HepG2 (cell line): ENCODE data around the gene OOSP3. TPM values are rescaled to one million over a fixed set of nuclear protein-coding genes. Genes with fewer than 3 reads are reported as not detected.

Experiments used
- ATAC-seq: fragments of 200-7000 bp; cut with Tn5 transposase; 3 replicates; pipeline ENCODE4 v1.9.1; 2020; ENCODE audit warnings: mild to moderate bottlenecking, moderate library complexity
- BruUV-seq: library from RNA; stranded (reverse); fragments of 400-500 nt; replicated peaks from 2 replicates; lab custom pipeline; 2021; lab: Mats Ljungman, UMichigan
- CTCF ChIA-PET: fragments of 300-600 bp; formaldehyde crosslinking; extraction: SDS; loops from one replicate; lab custom pipeline; 2021; ENCODE audit warnings: low total read pairs, inconsistent platforms, low intra/inter-chr PET ratio; lab: Yijun Ruan, JAX
- POLR2A ChIA-PET: fragments of 350-600 bp; sonication (Branson Sonifier 250); formaldehyde crosslinking; loops from one replicate; lab custom pipeline; 2020; ENCODE audit warnings: antibody characterized with exemption, inconsistent platforms; lab: Yijun Ruan, JAX
- DNase-seq: peaks from one replicate; pipeline ENCODE4 v3.0.0-alpha.2; 2015; ENCODE audit warnings: low spot score
- FAIRE-seq: peaks from 3 replicates; lab custom pipeline; 2011; peaks lifted over from hg19 to GRCh38; lab: Jason Lieb, UNC
- H2AFZ ChIP-seq: one replicate; pipeline ENCODE4 v1.6.1; 2011; ENCODE audit warnings: low read length, inconsistent platforms
- H3K27ac ChIP-seq: fragments of 300-600 bp; 3 replicates; pipeline ENCODE4 v1.8.0; 2011; ENCODE audit warnings: mixed run types, mild to moderate bottlenecking, mixed read lengths, low read length, inconsistent platforms; ENCODE audit not compliant: insufficient read depth; ENCODE audit errors: extremely low read length
- H3K27me3 ChIP-seq, 2 experiments: fragments of 200-600 bp in 1 of 2; 2 replicates in 1 of 2; 3 replicates in 1 of 2; pipeline versions ENCODE4 v1.6.0 to v1.8.0; 2011; ENCODE audit warnings: low read length in 2 of 2, mild to moderate bottlenecking in 2 of 2, moderate library complexity in 2 of 2, inconsistent platforms in 1 of 2; ENCODE audit not compliant: insufficient read depth in 2 of 2, control insufficient read depth in 1 of 2
- H3K36me3 ChIP-seq, 2 experiments: fragments of 200-600 bp in 1 of 2; replicated peaks in 1 of 2; 2 replicates in 1 of 2; 3 replicates in 1 of 2; pipeline versions ENCODE4 v1.5.1 to v1.8.0; 2011; ENCODE audit warnings: low read length in 2 of 2, inconsistent platforms in 1 of 2; ENCODE audit not compliant: insufficient read depth in 2 of 2, control insufficient read depth in 1 of 2
- H3K4me1 ChIP-seq: 2 replicates; pipeline ENCODE4 v1.5.1; 2012; ENCODE audit warnings: low read length, inconsistent platforms; ENCODE audit not compliant: insufficient read depth
- H3K4me2 ChIP-seq: 2 replicates; pipeline ENCODE4 v1.6.0; 2011; ENCODE audit warnings: low read depth, low read length, inconsistent platforms
- H3K4me3 ChIP-seq, 3 experiments: fragments of 200-600 bp in 1 of 3; sonication (generic), shearing (Covaris generic) in 1 of 3; replicated peaks in 1 of 3; 2 replicates each; pipeline ENCODE4 v1.5.1; 2011 to 2016; ENCODE audit warnings: low read length in 3 of 3, inconsistent platforms in 2 of 3, low read depth in 2 of 3, mild to moderate bottlenecking in 2 of 3, control low read depth in 1 of 3, mixed read lengths in 1 of 3; ENCODE audit not compliant: insufficient read depth in 1 of 3
- H3K79me2 ChIP-seq: one replicate; pipeline ENCODE4 v1.6.1; 2011; ENCODE audit warnings: low read length, inconsistent platforms; ENCODE audit not compliant: insufficient read depth
- H3K9ac ChIP-seq: 2 replicates; pipeline ENCODE4 v1.6.0; 2011; ENCODE audit warnings: mild to moderate bottlenecking, low read depth, low read length, inconsistent platforms; ENCODE audit not compliant: insufficient read depth
- H3K9me3 ChIP-seq: 2 replicates; pipeline ENCODE4 v1.5.1; 2012; ENCODE audit warnings: mild to moderate bottlenecking, low read length
- H4K20me1 ChIP-seq: 2 replicates; pipeline ENCODE4 v1.6.0; 2011; ENCODE audit warnings: inconsistent platforms, mild to moderate bottlenecking, low read length, moderate library complexity; ENCODE audit not compliant: insufficient read depth
- ARNTL ChIP-seq: sonication (generic); formaldehyde crosslinking; IDR thresholded peaks from 2 replicates; pipeline ENCODE4 v1.4.0; 2020; ENCODE audit warnings: mild to moderate bottlenecking, missing genetic modification reagents
- ATF7-NPFF ChIP-seq: sonication (generic); formaldehyde crosslinking; IDR thresholded peaks from 2 replicates; pipeline ENCODE4 v1.8.1; 2023; ENCODE audit warnings: mild to moderate bottlenecking, low read depth, missing genetic modification reagents, moderate library complexity
- FUBP1 ChIP-seq: sonication (generic); formaldehyde crosslinking; IDR thresholded peaks from 2 replicates; pipeline ENCODE4 v1.5.1; 2020; ENCODE audit warnings: missing genetic modification reagents, mild to moderate bottlenecking, borderline replicate concordance
- GTF3A ChIP-seq: sonication (generic); formaldehyde crosslinking; conservative IDR thresholded peaks from 2 replicates; pipeline ENCODE4 v1.4.0; 2020; ENCODE audit warnings: mild to moderate bottlenecking, missing genetic modification reagents
- HDAC1 ChIP-seq: sonication (generic); formaldehyde crosslinking; IDR thresholded peaks from 2 replicates; pipeline ENCODE4 v1.5.1; 2020; ENCODE audit warnings: mild to moderate bottlenecking, missing genetic modification reagents
- HINFP ChIP-seq: sonication (generic); formaldehyde crosslinking; IDR thresholded peaks from 2 replicates; pipeline ENCODE4 v1.4.0; 2020; ENCODE audit warnings: low read depth, mild to moderate bottlenecking, missing genetic modification reagents
- HNRNPL ChIP-seq: fragments of 200-400 bp; formaldehyde crosslinking; IDR thresholded peaks from 2 replicates; pipeline ENCODE4 v1.6.1; 2017; ENCODE audit warnings: mild to moderate bottlenecking, low read depth, low read length
- MED13 ChIP-seq: sonication (generic); formaldehyde crosslinking; IDR thresholded peaks from 2 replicates; pipeline ENCODE4 v1.5.0; 2020; ENCODE audit warnings: missing genetic modification reagents
- MYNN ChIP-seq: sonication (generic); formaldehyde crosslinking; IDR thresholded peaks from 2 replicates; pipeline ENCODE4 v1.4.0; 2020; ENCODE audit warnings: mild to moderate bottlenecking, low read depth, missing genetic modification reagents
- NFIC ChIP-seq: IDR thresholded peaks from 2 replicates; pipeline ENCODE4 v1.6.1; 2012; ENCODE audit warnings: mild to moderate bottlenecking, low read length, inconsistent platforms
- NFKB2 ChIP-seq: sonication (generic); formaldehyde crosslinking; IDR thresholded peaks from 2 replicates; pipeline ENCODE4 v1.4.0; 2020; ENCODE audit warnings: missing genetic modification reagents, borderline replicate concordance
- POLR2AphosphoS2 ChIP-seq: IDR thresholded peaks from 2 replicates; pipeline ENCODE4 v1.6.1; 2011; ENCODE audit warnings: low read depth, low read length, improper control_type of control experiment
- SNAPC5 ChIP-seq: sonication (generic); formaldehyde crosslinking; IDR thresholded peaks from 2 replicates; pipeline ENCODE4 v1.8.1; 2023; ENCODE audit warnings: mild to moderate bottlenecking, missing genetic modification reagents, borderline replicate concordance
- SP5 ChIP-seq: IDR thresholded peaks from 2 replicates; pipeline ENCODE4 v1.6.1; 2016; ENCODE audit warnings: low read depth, borderline replicate concordance
- ZBTB26 ChIP-seq: IDR thresholded peaks from 2 replicates; pipeline ENCODE4 v1.6.1; 2016; ENCODE audit warnings: missing compliant biosample characterization, missing genetic modification reagents, borderline replicate concordance
- ZBTB49 ChIP-seq: sonication (generic); formaldehyde crosslinking; IDR thresholded peaks from 2 replicates; pipeline ENCODE4 v1.4.0; 2020; ENCODE audit warnings: missing genetic modification reagents, borderline replicate concordance
- ZNF709 ChIP-seq: sonication (generic); formaldehyde crosslinking; IDR thresholded peaks from 2 replicates; pipeline ENCODE4 v1.5.0; 2020; ENCODE audit warnings: mild to moderate bottlenecking, missing genetic modification reagents
- ZNF773 ChIP-seq: sonication (generic); formaldehyde crosslinking; IDR thresholded peaks from 2 replicates; pipeline ENCODE4 v1.4.0; 2020; ENCODE audit warnings: missing genetic modification reagents, borderline replicate concordance
- WGBS: methylation state at CpG from one replicate; pipeline ENCODE4 v1.1.6; 2017; ENCODE audit warnings: low lambda C conversion rate; 5-methylcytosine and 5-hydroxymethylcytosine counted together
- in situ Hi-C: cut with HindIII; loops from 2 replicates; pipeline ENCODE4 v1.10.0; 2017; ENCODE audit warnings: low pct_unique_long_range_greater_than_20kb; ENCODE audit not compliant: extremely low pct_ligation_motif_present
- intact Hi-C: fragments of 100-400 bp; cut with micrococcal nuclease; formaldehyde crosslinking; loops from one replicate; pipeline ENCODE4 v1.10.0; 2022; ENCODE audit not compliant: unreplicated experiment
- polyA plus RNA-seq, 8 experiments: library from polyadenylated mRNA; depleted of rRNA in 3 of 8; stranded (reverse) in 7 of 8; unstranded in 1 of 8; fragments of >200 nt; fragmentation: Illumina TruSeq in 4 of 8; extraction: Trizol in 4 of 8; gene quantifications; 2 replicates each; pipeline versions ENCODE4 v1.2.1 to v1.2.3, GENCODE V29; 2011 to 2016; ENCODE audit warnings: low read depth in 4 of 8, missing spikeins in 1 of 8, mixed read lengths in 1 of 8; ENCODE audit not compliant: insufficient read depth in 1 of 8
- total RNA-seq, 5 experiments: library from RNA; depleted of rRNA; stranded (reverse); fragments of >200 nt; fragmentation: Illumina TruSeq; extraction: Trizol; gene quantifications; 2 replicates each; pipeline ENCODE4 v1.2.3, GENCODE V29; 2016; ENCODE audit warnings: low read depth in 1 of 5

The OOSP3 gene
- total and polyA plus RNA-seq, 2 of the 13 experiments (the other 11 are each of a cell fraction or from before 2014, with no cell fraction given) = not detected

- TF ChIP-seq ZBTB26 (CRISPR knock-in tag) (no peak), SNAPC5 (CRISPR knock-in tag) (no peak), ZNF709 (CRISPR knock-in tag) (no peak), GTF3A (CRISPR knock-in tag) (no peak), ZNF773 (CRISPR knock-in tag) (no peak), FUBP1 (CRISPR knock-in tag) (no peak), ATF7-NPFF (CRISPR knock-in tag) (no peak), HNRNPL (no peak), SP5 (CRISPR knock-in tag) (no peak), NFIC (no peak)
Measured at GRCh38 chr11:59931688-59932087, 53.1 kb downstream of the OOSP3 start (continued).

- ATAC-seq (no peak), FAIRE-seq (no peak), DNase-seq (no peak)
- ChIA-PET CTCF (no interaction called here), POLR2A (no interaction called here)
- no peak within 1 kb of the TSS for H3K4me3 ChIP-seq
- H3K4me2 ChIP-seq = no peak within 1 kb of the TSS
- no peaks in the 10 kb centered on the region for H3K36me3 ChIP-seq
- no peak within 1 kb of the TSS for H2AFZ ChIP-seq
- in situ Hi-C loops = no loop called here
- no peaks in the 10 kb centered on the region for H3K79me2 ChIP-seq
- H3K9me3 ChIP-seq = no peaks in the 10 kb centered on the region
- no peaks in the 10 kb centered on the region for H4K20me1 ChIP-seq
- no peak within 1 kb of the TSS for H3K9ac ChIP-seq
- no peaks in the 10 kb centered on the region for H3K4me1 ChIP-seq
- no peak within 1 kb of the TSS for H3K27ac ChIP-seq
- intact Hi-C loops = no loop called here
- 0% methylated on average over 2 of the region's 2 CpGs for WGBS
- no TSS peak for BruUV-seq
- no peaks in the 10 kb centered on the region for H3K27me3 ChIP-seq
- TF ChIP-seq ARNTL (CRISPR knock-in tag) = no peak
- no peak for TF ChIP-seq ZBTB49 (CRISPR knock-in tag)
- no peak for TF ChIP-seq HDAC1 (CRISPR knock-in tag)
- TF ChIP-seq POLR2AphosphoS2 = no peak
- TF ChIP-seq HINFP (CRISPR knock-in tag) = no peak
- TF ChIP-seq MYNN = no peak
- no peak for TF ChIP-seq MED13 (CRISPR knock-in tag)
- no peak for TF ChIP-seq NFKB2
Measured at GRCh38 chr11:59938132-59938531, 59.5 kb downstream of the OOSP3 start, which contains the start of gene OOSP1. Gene OOSP1, plus strand, starts transcription at chr11:59938432. Its CDS starts 23 bp downstream, at chr11:59938455.
